ENCODE measurements around the gene FAM136A. TPM values are rescaled to one million over a fixed set of nuclear protein-coding genes. Genes with fewer than 3 reads are reported as not detected.

The FAM136A gene
- total RNA-seq, 2 donors from 2014 or later, result 33.6 to 47.7 TPM

GRCh38 chr2:70248181-70248847 lies 53.6 kb downstream of the FAM136A start, which contains the start of gene TIA1:
Gene TIA1, minus strand, starts transcription at chr2:70248628. Its CDS starts 198 bp downstream, at chr2:70248430.
- H3K9me3 Mint-ChIP-seq, result no peaks in the 10 kb centered on the region
- H3K36me3 Mint-ChIP-seq, result peaks cover 26 to 28% of the 10 kb centered on the region in 2 donors
- ATAC-seq (peak; percentile 98 to 99), DNase-seq (ENCODE audit: low spot score in 2 of 2) (peak; percentile 97 to 98)
- H3K27ac Mint-ChIP-seq, result peak within 1 kb of the TSS; percentile 98 to 100

- DNase-seq (ENCODE audit: low spot score in 2 of 2) (no peak), ATAC-seq (no peak)
- H3K9me3 Mint-ChIP-seq, result no peaks in the 10 kb centered on the region
- H3K36me3 Mint-ChIP-seq, result peaks cover 26 to 28% of the 10 kb centered on the region in 2 donors
- H3K27ac Mint-ChIP-seq, result peak overlapping the region; percentile 98 to 100
Measured at GRCh38 chr2:70247364-70248180, 54.3 kb downstream of the FAM136A start.

Other genes starting within 250 kb of the FAM136A start
- 100 to 1,000 TPM; 339 to 451 TPM for gene PCBP1, start 214.6 kb downstream of the FAM136A start, total RNA-seq
- gene C2orf42, start 111.0 kb downstream of the FAM136A start, total RNA-seq, result 10 to 100 TPM; 17.5 to 36.0 TPM
- gene TIA1, start 53.4 kb downstream of the FAM136A start, total RNA-seq, result 100 to 1,000 TPM; 108 to 116 TPM
- 10 to 100 TPM; 13.7 to 20.2 TPM for gene PCYOX1, start 43.9 kb downstream of the FAM136A start, total RNA-seq
- 100 to 1,000 TPM; 388 to 432 TPM for gene SNRPG, start 8.3 kb downstream of the FAM136A start, total RNA-seq